Suprapubic skin (tissue), 3 donors: ENCODE results near the gene RING1.

ENCODE experiments used
- CTCF ChIP-seq, 2 donors: fragments of 200-600 bp in 1 of 2; fragments of 450-650 bp in 1 of 2; sonication (generic) in 1 of 2; IDR thresholded peaks; one replicate each; pipeline ENCODE4 v1.5.1; 2016 to 2019; ENCODE audit warnings: antibody characterized with exemption in 2 of 2, mild to moderate bottlenecking in 1 of 2, moderate library complexity in 1 of 2
- EP300 ChIP-seq: sonication (generic); formaldehyde crosslinking; IDR thresholded peaks from one replicate; pipeline ENCODE4 v1.6.1; 2017; ENCODE audit warnings: antibody characterized with exemption

- no peak for TF ChIP-seq EP300
- no peak for TF ChIP-seq CTCF (IDR thresholded peaks at IDR 0.05)
Observed at GRCh38 chr6:33198159-33198852, 10.0 kb upstream of the RING1 start.
